GM21381 (cell line): ENCODE measurements around the gene LY6G6F.

Experiments used
- ATAC-seq: cut with Tn5 transposase; IDR thresholded peaks from one replicate; pipeline ENCODE4 v1.9.1; 2021; ENCODE audit warnings: mild to moderate bottlenecking, moderate library complexity; ENCODE audit not compliant: unreplicated experiment

Gene LY6G6F

DNA sequence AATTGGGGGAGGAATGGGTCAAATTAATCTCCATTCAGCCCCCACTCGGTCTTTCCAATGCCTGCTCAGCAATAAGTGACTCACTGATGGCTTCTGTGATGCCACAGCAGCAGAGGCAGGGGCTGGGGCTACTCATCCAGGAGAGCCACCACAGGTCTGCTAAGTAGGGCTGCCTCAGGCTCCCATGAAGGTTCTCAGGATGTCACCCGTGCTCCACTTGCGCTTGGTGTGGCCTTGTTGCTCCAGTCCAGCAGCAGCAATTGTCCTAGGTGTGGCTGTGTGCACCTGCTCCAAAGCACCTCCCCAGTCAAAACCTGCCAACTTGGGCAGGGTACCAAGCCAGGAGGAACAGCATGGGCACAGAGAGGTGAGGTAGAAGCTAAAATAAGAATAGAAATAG is 15.5 kb downstream of the LY6G6F start:
- ATAC-seq: no peak

DNA sequence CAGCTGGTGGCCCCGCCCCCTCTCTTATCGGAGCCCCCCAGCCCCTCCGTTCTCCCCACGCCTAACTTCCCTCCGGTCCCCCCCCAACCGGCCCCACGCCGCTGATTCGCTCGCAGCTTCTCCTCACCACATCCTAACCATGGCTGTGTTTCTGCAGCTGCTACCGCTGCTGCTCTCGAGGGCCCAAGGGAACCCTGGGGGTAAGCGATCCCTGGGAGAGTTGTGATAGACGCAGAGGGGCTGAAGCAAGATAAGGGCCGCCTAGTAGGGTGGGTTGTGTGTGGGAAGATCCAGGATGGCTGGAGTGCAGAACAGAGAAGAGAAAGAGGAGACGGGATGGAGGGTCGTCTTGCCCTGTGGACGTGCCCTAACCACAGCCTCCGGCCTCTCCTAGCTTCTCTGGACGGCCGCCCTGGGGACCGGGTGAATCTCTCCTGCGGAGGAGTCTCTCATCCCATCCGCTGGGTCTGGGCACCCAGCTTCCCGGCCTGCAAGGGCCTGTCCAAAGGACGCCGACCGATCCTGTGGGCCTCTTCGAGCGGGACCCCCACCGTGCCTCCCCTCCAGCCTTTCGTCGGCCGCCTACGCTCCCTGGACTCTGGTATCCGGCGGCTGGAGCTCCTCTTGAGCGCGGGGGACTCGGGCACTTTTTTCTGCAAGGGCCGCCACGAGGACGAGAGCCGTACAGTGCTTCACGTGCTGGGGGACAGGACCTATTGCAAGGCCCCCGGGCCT is 16.7 kb downstream of the LY6G6F start, which contains the start of gene MPIG6B:
TSS of gene MPIG6B (plus strand) at position 129 of the 735 bp plus-strand sequence. CDS start at position 140, 11 bp downstream.
- ATAC-seq: no peak

GRCh38 chr6:31723980-31724691 is 17.5 kb downstream of the LY6G6F start:
- ATAC-seq: no peak

DNA sequence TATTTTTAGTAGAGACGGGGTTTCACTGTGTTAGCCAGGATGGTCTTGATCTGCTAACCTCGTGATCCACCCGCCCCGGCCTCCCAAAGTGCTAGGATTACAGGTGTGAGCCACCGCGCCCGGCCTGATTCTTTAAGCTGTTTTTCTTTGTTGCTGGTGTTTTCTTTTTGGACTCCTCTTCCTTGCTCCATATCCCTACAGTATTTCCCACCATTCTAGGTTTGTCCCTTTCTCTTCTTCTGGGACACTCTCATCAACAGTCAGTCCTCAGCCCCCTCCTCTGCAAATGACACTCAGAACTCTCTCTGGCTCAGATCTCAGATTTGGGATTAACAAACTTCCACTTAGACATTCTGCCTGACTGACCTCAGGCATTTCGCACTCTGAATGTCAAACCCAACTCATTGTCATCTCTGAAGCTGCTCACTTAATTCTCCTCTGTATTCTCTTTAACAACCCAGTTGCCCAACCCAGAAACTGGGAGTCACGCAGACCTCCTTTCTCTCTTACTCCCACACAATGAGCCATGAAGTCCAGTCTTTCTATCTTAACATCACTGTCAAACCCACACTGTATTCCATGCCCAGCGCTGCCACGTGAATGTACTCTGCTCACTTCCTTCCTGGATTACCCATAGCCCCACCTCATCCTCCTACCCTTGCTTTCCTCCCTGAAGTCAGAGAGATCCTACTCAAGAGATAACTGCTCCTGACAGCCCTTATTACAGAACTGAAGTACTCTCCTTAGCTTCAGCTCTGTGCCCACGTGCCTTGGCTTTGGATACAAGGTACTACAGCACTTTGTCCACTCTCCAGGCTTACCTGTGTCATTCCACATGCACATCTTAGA is 19.1 kb downstream of the LY6G6F start:
- no peak for ATAC-seq

GRCh38 chr6:31727034-31727716 is 20.5 kb downstream of the LY6G6F start:
- peak; percentile 53 for ATAC-seq

- no peak for ATAC-seq
Observed at GRCh38 chr6:31727717-31728671, 21.3 kb downstream of the LY6G6F start.

DNA sequence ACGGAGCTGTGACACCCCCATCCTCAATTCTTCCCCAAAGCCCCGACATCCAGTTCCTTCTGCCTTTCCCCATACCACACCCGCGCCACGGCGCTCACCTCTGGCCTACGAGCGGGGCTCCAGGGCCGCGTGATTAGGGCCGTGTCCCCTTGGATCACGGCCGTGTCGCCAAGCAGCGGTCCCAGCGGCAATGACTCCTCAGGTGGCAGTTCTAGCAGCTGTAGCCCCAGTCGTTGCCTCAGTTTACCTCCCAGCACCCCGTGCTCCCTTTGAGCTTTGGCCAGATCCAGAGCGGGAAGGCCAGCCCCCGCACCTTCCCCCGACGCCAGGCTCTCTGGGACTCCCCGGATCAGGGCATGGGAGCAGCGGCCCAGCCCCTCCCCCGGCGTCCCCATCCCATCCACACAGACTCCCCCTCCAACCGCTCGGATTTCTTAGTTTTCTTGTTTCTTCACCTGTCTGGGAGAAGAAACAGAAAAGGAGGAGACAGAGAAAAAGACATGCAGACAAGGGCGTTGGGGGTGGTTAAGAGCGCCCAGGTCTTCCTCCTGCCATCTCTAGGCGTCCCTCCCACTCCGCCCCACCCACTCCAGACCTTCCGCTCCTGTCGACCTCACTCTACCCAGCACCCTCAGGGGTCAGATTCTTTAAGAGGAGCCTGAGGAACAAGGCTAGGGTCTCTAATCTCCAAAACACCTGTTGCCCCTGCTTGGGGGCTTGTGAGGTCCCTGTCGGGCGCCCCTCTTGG is 22.3 kb downstream of the LY6G6F start, which contains the start of gene DDAH2:
TSS of gene DDAH2 (minus strand) at position 533 of the 748 bp plus-strand sequence. CDS start at position 395, 138 bp downstream.
- peak; percentile 8 for ATAC-seq

DNA sequence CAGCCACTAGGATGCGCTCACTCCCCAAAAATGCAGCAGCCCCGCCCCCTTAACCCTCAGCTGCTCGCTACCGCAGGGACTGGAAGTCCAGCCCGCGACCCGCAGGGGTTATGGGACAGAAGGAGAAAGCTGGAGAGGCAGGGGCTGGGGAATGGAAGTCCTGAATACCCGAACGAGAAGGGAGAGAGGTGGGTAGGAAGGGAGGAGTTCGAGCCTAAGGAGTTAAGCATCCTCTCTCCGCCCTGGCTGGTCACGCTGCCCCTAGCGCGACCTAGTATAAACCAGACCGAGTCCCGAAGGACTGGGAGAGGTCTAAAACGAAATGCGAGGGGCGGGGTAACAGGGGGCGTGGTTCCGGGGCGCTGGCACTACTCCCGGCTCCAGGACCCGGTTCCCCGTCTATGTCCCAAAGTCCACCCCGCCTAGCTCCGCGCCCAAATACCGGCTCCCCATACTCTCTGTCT is 22.9 kb downstream of the LY6G6F start:
- ATAC-seq: peak; percentile 38

DNA sequence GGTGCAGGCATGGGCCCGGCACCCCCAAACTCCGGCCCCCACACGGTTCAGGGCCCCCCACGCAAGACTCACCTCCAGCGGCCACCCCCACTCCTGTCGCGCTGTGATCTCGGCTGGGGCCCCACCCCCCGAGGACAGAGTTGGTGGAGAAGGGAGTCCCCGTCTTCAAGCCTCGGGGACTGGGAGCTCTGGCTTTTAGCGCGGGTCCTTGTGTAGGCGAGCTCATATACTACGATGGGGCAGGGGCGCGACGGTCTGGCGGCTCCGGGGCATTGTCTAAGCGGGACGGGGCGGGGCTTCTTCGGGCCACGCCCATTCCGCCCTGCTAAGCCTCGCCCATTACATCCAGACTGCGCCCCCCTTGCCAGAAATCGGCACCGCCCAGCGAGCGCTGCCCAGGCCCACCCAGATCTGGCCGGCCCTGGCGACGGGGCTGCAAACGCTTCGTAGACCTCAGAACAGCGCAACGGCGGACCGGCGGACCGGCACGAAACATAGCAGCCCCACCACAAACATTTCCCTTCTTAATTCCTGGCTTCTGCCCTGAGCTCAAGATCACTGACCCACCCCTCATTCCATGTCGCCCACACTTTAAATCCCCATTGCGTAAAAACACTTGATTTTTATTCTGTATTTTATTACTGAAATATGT is 23.4 kb downstream of the LY6G6F start:
- ATAC-seq: no peak

- ATAC-seq: no peak
Observed at GRCh38 chr6:31730631-31731086, 24.0 kb downstream of the LY6G6F start.

- no peak for ATAC-seq
Observed at GRCh38 chr6:31732029-31732428, 25.4 kb downstream of the LY6G6F start.

GRCh38 chr6:31733734-31734133 is 27.1 kb downstream of the LY6G6F start:
- no peak for ATAC-seq

DNA sequence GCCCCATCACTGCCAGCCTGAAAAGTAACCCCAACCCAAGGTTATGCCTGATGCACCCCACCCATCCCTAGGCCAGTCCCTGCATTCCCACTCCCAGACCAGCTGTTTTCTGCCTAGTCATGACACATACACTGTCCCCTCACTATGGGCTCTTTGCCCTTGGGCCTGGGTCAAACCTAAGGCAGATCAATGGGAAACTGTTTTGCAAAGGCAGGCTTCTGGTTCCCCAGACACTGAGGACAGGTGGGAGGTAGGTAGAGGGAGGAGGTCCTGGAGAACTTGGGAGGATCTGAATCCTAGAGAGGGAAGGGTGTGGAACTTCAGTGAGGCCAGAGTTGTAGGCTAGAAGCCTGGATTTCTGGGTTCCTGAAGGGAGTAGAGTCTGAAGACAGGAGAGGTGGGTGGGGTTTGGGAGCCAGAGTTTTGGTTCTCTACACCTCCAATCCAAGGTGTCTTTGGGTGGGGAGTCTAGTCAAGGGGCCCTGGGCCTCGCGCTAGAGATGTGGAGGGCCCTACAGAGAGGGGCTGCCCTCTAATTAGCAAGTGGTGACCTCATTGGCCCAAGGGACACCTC is 27.7 kb downstream of the LY6G6F start:
- ATAC-seq: no peak

GRCh38 chr6:31734821-31735406 is 28.2 kb downstream of the LY6G6F start:
- ATAC-seq: no peak

DNA sequence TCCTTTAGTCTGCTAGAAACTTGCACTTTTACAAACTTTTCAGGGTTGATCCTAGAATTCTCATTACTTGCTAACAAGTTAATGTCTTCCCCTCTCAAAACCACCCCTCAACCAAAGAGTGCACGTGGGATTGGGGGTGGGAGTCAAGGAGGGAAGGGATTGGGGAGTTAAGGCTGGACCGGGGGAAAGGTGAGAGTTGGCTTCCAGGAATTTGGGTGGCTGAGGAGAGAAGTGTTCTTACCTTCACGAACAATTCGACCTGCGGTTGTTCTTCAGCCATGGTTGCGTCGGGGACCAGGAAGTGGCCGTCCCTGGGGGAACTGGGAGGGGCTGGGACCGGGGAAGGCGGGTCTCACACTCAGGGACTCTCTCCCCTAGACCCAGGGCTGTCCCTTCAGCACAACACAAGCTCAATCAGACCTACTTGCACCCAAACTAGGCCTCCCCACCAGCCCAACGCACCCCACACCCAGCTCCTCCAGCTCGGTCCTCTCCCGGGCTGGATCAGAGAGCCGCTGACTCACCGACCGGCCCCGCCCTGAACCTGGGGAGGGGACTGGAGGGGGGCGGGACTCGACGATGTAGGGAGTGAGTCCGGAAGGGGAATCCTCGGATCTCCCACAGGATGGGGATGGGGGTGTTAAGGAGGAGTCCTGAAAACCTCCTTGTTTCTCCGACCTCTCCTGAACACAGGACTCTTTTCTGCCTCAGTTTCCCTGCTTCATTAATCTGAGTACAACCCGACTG is 29.5 kb downstream of the LY6G6F start, which contains the start of gene CLIC1:
TSS of gene CLIC1 (minus strand) at position 510 of the 747 bp plus-strand sequence. CDS start at position 280, 230 bp downstream.
- ATAC-seq: no peak

DNA sequence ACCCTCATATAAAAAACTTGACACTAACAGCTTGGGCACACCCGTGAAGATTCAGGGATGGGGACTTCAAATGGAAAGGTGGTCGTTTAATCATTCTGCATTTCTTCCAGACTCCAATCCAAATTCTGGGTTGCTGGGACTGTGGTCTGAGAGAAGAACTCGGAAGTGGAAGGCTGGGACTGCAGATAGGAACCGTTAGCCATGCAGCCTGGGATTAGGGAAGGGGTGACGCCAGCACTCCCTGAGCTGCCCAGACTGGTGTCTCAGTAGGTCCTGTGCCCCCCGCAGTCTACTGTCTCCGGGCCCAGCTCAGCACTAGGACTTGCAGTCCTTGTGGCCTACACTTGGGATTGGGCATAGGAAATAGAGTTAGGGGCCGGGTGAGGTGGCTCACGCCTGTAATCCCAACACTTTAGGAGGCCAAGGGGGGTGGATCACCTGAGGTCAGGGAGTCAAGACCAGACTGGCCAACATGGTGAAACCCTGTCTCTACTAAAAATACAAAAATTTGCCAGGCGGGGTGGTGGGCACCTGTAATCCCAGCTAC is 30.2 kb downstream of the LY6G6F start:
- no peak for ATAC-seq
